HL-60 (cell line): Measurements from ENCODE around the gene FARS2.

Source experiments
- DNase-seq, 2 experiments: peaks; one replicate each; pipeline ENCODE4 v3.0.0-alpha.2; 2010 to 2020; ENCODE audit warnings: low read depth in 1 of 2, low spot score in 1 of 2
- H3K27ac ChIP-seq: fragments of 250-450 bp; sonication (Bioruptor Pico); replicated peaks from 2 replicates; pipeline ENCODE4 v1.5.1; 2020; ENCODE audit warnings: mild to moderate bottlenecking, moderate library complexity
- H3K27me3 ChIP-seq: fragments of 250-450 bp; sonication (Bioruptor Pico); 2 replicates; pipeline ENCODE4 v1.5.1; 2021; ENCODE audit warnings: mild to moderate bottlenecking, moderate library complexity; ENCODE audit not compliant: insufficient read depth, poor library complexity, severe bottlenecking
- H3K4me3 ChIP-seq: replicated peaks from 2 replicates; pipeline ENCODE4 v1.5.1; 2011; ENCODE audit warnings: mild to moderate bottlenecking, control low read depth, low read length; ENCODE audit not compliant: insufficient read depth
- GABPA ChIP-seq: IDR thresholded peaks from 2 replicates; pipeline ENCODE4 v1.6.1; 2012; ENCODE audit warnings: low read depth
- POLR2AphosphoS5 ChIP-seq: IDR thresholded peaks from 2 replicates; pipeline ENCODE4 v1.6.1; 2012; ENCODE audit warnings: low read depth
- SPI1 ChIP-seq: IDR thresholded peaks from 2 replicates; pipeline ENCODE4 v1.6.1; 2012; ENCODE audit warnings: low read depth, mild to moderate bottlenecking, borderline replicate concordance
- TF ChIP-seq, protein P1 (sequence below): IDR thresholded peaks from one replicate; pipeline ENCODE4 v1.5.1; 2011; ENCODE audit warnings: low read length, control low read depth, inconsistent platforms; ENCODE audit not compliant: insufficient read depth
- TF ChIP-seq, protein P2 (sequence below): IDR thresholded peaks from 2 replicates; pipeline ENCODE4 v1.6.1; 2012; ENCODE audit warnings: low read depth; ENCODE audit not compliant: insufficient replicate concordance

The FARS2 gene

DNA sequence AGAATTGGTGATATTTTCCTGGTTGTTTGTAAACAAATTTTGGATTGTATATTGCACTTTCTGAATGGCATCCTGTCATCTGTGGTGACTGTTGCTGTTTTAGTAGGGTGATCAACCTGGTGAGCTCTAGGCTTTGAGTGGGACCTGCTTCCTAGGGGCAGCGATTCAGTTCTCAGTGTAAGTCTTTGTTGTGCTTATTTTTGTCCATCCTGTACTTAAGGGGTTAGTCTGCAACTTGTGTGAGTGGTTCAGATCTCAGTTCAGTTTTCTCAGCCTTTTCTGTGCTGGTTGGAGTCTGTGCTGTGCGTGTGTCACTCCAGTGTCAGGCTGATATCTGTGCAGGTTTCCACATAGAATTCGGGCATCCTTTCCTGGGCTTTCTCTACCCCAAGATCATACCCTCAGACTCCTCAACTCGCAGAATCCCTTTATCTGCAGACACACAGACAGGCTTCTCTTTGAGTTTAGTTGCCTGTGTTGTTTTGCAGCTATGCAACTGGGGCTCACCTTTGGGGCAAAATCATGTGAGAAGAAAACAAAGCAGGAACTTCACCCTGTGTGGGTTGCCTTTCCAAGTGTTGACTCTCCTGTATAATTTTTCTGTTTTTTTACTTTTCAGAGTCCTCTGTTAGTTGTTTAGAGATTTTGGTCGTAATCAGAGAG, 177.7 kb downstream of the FARS2 start:
- Histone ChIP-seq H3K4me3 (no peak overlapping the region), H3K27me3 (no peaks in the 10 kb centered on the region), H3K27ac (no peak overlapping the region)
- TF ChIP-seq POLR2AphosphoS5 (no peak), SPI1 (no peak), GABPA (no peak)
- TF ChIP-seq, protein P1, sequence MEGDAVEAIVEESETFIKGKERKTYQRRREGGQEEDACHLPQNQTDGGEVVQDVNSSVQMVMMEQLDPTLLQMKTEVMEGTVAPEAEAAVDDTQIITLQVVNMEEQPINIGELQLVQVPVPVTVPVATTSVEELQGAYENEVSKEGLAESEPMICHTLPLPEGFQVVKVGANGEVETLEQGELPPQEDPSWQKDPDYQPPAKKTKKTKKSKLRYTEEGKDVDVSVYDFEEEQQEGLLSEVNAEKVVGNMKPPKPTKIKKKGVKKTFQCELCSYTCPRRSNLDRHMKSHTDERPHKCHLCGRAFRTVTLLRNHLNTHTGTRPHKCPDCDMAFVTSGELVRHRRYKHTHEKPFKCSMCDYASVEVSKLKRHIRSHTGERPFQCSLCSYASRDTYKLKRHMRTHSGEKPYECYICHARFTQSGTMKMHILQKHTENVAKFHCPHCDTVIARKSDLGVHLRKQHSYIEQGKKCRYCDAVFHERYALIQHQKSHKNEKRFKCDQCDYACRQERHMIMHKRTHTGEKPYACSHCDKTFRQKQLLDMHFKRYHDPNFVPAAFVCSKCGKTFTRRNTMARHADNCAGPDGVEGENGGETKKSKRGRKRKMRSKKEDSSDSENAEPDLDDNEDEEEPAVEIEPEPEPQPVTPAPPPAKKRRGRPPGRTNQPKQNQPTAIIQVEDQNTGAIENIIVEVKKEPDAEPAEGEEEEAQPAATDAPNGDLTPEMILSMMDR = no peak
- TF ChIP-seq, protein P2, sequence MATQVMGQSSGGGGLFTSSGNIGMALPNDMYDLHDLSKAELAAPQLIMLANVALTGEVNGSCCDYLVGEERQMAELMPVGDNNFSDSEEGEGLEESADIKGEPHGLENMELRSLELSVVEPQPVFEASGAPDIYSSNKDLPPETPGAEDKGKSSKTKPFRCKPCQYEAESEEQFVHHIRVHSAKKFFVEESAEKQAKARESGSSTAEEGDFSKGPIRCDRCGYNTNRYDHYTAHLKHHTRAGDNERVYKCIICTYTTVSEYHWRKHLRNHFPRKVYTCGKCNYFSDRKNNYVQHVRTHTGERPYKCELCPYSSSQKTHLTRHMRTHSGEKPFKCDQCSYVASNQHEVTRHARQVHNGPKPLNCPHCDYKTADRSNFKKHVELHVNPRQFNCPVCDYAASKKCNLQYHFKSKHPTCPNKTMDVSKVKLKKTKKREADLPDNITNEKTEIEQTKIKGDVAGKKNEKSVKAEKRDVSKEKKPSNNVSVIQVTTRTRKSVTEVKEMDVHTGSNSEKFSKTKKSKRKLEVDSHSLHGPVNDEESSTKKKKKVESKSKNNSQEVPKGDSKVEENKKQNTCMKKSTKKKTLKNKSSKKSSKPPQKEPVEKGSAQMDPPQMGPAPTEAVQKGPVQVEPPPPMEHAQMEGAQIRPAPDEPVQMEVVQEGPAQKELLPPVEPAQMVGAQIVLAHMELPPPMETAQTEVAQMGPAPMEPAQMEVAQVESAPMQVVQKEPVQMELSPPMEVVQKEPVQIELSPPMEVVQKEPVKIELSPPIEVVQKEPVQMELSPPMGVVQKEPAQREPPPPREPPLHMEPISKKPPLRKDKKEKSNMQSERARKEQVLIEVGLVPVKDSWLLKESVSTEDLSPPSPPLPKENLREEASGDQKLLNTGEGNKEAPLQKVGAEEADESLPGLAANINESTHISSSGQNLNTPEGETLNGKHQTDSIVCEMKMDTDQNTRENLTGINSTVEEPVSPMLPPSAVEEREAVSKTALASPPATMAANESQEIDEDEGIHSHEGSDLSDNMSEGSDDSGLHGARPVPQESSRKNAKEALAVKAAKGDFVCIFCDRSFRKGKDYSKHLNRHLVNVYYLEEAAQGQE = no peak
- DNase-seq = no peak

DNA sequence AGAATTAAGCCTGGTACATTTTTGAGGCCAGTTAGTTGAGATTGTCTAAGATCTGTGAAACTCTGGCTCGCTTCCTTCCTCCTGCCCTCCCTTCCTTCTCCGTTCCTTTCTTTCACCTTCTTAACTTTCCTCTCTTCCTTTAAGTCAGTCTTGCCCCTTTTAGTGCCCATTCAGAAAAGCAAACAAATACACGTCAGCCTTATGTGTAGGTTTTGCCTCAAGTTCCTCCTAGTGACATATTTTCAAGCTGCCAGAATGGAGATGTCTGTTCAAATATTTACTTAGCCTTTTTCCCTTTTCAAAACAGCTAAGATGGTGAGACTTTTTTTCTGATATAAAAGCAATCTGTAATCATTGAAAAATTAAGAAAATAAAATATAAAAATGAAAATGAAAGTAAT, 178.4 kb downstream of the FARS2 start:
- TF ChIP-seq SPI1 (no peak), POLR2AphosphoS5 (no peak), GABPA (no peak)
- TF ChIP-seq, protein P1 = no peak
- TF ChIP-seq, protein P2 = no peak
- no peak for DNase-seq
- H3K27ac ChIP-seq = no peak overlapping the region
- no peak overlapping the region for H3K4me3 ChIP-seq
- H3K27me3 ChIP-seq = no peaks in the 10 kb centered on the region

DNA sequence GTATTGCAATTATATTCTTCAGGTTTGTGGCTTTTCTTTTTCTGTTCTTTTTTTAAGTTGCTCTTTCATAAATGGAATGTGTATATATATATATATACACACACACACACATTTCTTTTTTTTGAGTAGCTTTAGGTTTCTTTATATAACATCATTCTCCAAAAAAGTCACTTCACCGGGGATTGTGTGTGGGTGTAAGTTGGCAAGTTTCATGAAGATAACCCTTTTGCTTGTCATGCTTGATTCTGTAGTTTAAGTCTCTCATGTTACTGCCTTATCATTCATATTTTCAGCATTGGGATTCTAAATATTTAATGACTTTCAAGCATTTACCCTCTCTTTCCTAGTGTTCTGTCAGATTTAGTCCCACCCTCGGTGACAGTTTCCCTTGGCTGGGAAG, 181.0 kb downstream of the FARS2 start:
- DNase-seq = no peak
- H3K27me3 ChIP-seq = no peaks in the 10 kb centered on the region
- no peak for TF ChIP-seq GABPA
- TF ChIP-seq, protein P2 = no peak
- TF ChIP-seq POLR2AphosphoS5 = no peak
- TF ChIP-seq, protein P1 = no peak
- TF ChIP-seq SPI1 = no peak
- H3K27ac ChIP-seq = no peak overlapping the region
- H3K4me3 ChIP-seq = no peak overlapping the region
